ENCODE data around the gene DOCK4. TPM values are rescaled to one million over a fixed set of nuclear protein-coding genes. Genes with fewer than 3 reads are reported as not detected.

The DOCK4 gene
- total RNA-seq, 4 donors from 2014 or later = 30.8 to 49.8 (median 37.2) TPM

- Histone ChIP-seq H3K27me3 (no peaks in the 10 kb centered on the region), H3K27ac (no peak overlapping the region), H3K36me3 (peaks cover 0 to 56% (median 0%) of the 10 kb centered on the region in 3 donors), H3K9me3 (no peaks in the 10 kb centered on the region), H3K4me1 (no peaks in the 10 kb centered on the region), H3K4me3 (no peak overlapping the region)
- no peak for DNase-seq (ENCODE audit: low spot score in 2 of 2)
- TF ChIP-seq CTCF (IDR thresholded peaks at IDR 0.05) (no peak), EP300 (IDR thresholded peaks at IDR 0.05) (no peak), POLR2A (IDR thresholded peaks at IDR 0.05) (no peak)
- 87 to 93% methylated on average over 2 of the region's 2 CpGs for WGBS, 2 donors
These were observed 311.1 kb downstream of the DOCK4 start for GRCh38 chr7:111895049-111895448.

- Histone ChIP-seq H3K36me3 (peaks cover 0 to 50% (median 0%) of the 10 kb centered on the region in 3 donors), H3K27ac (no peak overlapping the region), H3K4me1 (no peaks in the 10 kb centered on the region), H3K9me3 (no peaks in the 10 kb centered on the region), H3K27me3 (no peaks in the 10 kb centered on the region), H3K4me3 (no peak overlapping the region)
- no peak for DNase-seq (ENCODE audit: low spot score in 2 of 2)
- TF ChIP-seq POLR2A (IDR thresholded peaks at IDR 0.05) (no peak), CTCF (IDR thresholded peaks at IDR 0.05) (no peak), EP300 (IDR thresholded peaks at IDR 0.05) (no peak)
- 93 to 100% methylated on average over 1 of the region's 1 CpG for WGBS, 2 donors
These were observed 311.7 kb downstream of the DOCK4 start for GRCh38 chr7:111894518-111894917.

GRCh38 chr7:111893190-111893589 lies 313.0 kb downstream of the DOCK4 start:
- TF ChIP-seq EP300 (IDR thresholded peaks at IDR 0.05) (no peak), CTCF (IDR thresholded peaks at IDR 0.05) (no peak), POLR2A (IDR thresholded peaks at IDR 0.05) (no peak)
- no peak for DNase-seq (ENCODE audit: low spot score in 2 of 2)
- WGBS, 2 donors = 92 to 96% methylated on average over 5 of the region's 5 CpGs
- H3K27ac ChIP-seq = no peak overlapping the region
- peaks cover 0 to 45% (median 0%) of the 10 kb centered on the region in 3 donors for H3K36me3 ChIP-seq
- H3K4me1 ChIP-seq = no peaks in the 10 kb centered on the region
- no peaks in the 10 kb centered on the region for H3K27me3 ChIP-seq
- no peak overlapping the region for H3K4me3 ChIP-seq
- no peaks in the 10 kb centered on the region for H3K9me3 ChIP-seq

GRCh38 chr7:111892588-111892987 lies 313.6 kb downstream of the DOCK4 start:
- WGBS, 2 donors = 40 to 45% methylated on average over 3 of the region's 3 CpGs
- no peaks in the 10 kb centered on the region for H3K4me1 ChIP-seq
- H3K9me3 ChIP-seq = no peaks in the 10 kb centered on the region
- peaks cover 0 to 47% (median 0%) of the 10 kb centered on the region in 3 donors for H3K36me3 ChIP-seq
- DNase-seq (ENCODE audit: low spot score in 2 of 2) = no peak
- no peaks in the 10 kb centered on the region for H3K27me3 ChIP-seq
- no peak overlapping the region for H3K27ac ChIP-seq
- no peak for TF ChIP-seq EP300 (IDR thresholded peaks at IDR 0.05)
- no peak overlapping the region for H3K4me3 ChIP-seq

GRCh38 chr7:111887734-111888133 lies 318.5 kb downstream of the DOCK4 start:
- TF ChIP-seq POLR2A (IDR thresholded peaks at IDR 0.05) = no peak
- no peak for TF ChIP-seq EP300 (IDR thresholded peaks at IDR 0.05)
- TF ChIP-seq CTCF (IDR thresholded peaks at IDR 0.05) = no peak
- 58 to 69% methylated on average over 1 of the region's 1 CpG for WGBS, 2 donors
- Histone ChIP-seq H3K4me1 (no peaks in the 10 kb centered on the region), H3K4me3 (no peak overlapping the region), H3K9me3 (no peaks in the 10 kb centered on the region), H3K36me3 (peaks cover 0 to 16% (median 0%) of the 10 kb centered on the region in 3 donors), H3K27ac (no peak overlapping the region), H3K27me3 (no peaks in the 10 kb centered on the region)
- DNase-seq (ENCODE audit: low spot score in 2 of 2) = no peak

GRCh38 chr7:111886233-111886632 lies 320.0 kb downstream of the DOCK4 start:
- DNase-seq (ENCODE audit: low spot score in 2 of 2) = no peak
- Histone ChIP-seq H3K9me3 (peaks cover 0 to 5% (median 0%) of the 10 kb centered on the region in 4 donors), H3K4me1 (no peaks in the 10 kb centered on the region), H3K4me3 (no peak overlapping the region), H3K27ac (no peak overlapping the region), H3K27me3 (no peaks in the 10 kb centered on the region), H3K36me3 (peaks cover 0 to 22% (median 0%) of the 10 kb centered on the region in 3 donors)
- TF ChIP-seq POLR2A (IDR thresholded peaks at IDR 0.05) (no peak), CTCF (IDR thresholded peaks at IDR 0.05) (no peak), EP300 (IDR thresholded peaks at IDR 0.05) (no peak)
- WGBS, 2 donors = 49 to 52% methylated on average over 2 of the region's 2 CpGs
